ENCODE measurements around the gene RNF225. TPM values are rescaled to one million over a fixed set of nuclear protein-coding genes. Genes with fewer than 3 reads are reported as not detected.

RNF225 gene
- total RNA-seq, 2 donors from 2014 or later, result not detected

- Histone ChIP-seq H3K4me1 (peaks cover 3% of the 10 kb centered on the region), H3K27ac (peak overlapping the region; percentile 84), H3K4me3 (peak overlapping the region; percentile 54), H3K36me3 (no peaks in the 10 kb centered on the region), H3K9ac (ENCODE audit: low read depth in 2 of 2, low read length in 2 of 2) (peak overlapping the region; percentile 92 to 97), H3K27me3 (no peaks in the 10 kb centered on the region), H3K9me3 (no peaks in the 10 kb centered on the region)
- intact Hi-C loops (cut with DNase I), result loop anchor here (2.0 kb wide), 1 partner anchor 19 kb away; the partner anchor contains the start of gene ZNF837
- TF ChIP-seq CTCF (IDR thresholded peaks at IDR 0.05), result no peak
- DNase-seq, result no peak
These were observed 33.6 kb upstream of the RNF225 start for GRCh38 chr19:58361900-58362271.

- H3K9ac ChIP-seq (ENCODE audit: low read depth in 2 of 2, low read length in 2 of 2), result peak within 1 kb of the TSS; percentile 92 to 97
- peak; percentile 98 for DNase-seq
- no peak for TF ChIP-seq CTCF (IDR thresholded peaks at IDR 0.05)
- intact Hi-C loops (cut with DNase I), result loop anchor here (2.0 kb wide), 1 partner anchor 18 kb away; the partner anchor contains the start of gene ZNF837
- peaks cover 3% of the 10 kb centered on the region for H3K4me1 ChIP-seq
- H3K27ac ChIP-seq, result peak within 1 kb of the TSS; percentile 84
- no peaks in the 10 kb centered on the region for H3K27me3 ChIP-seq
- H3K36me3 ChIP-seq, result no peaks in the 10 kb centered on the region
- H3K4me3 ChIP-seq, result peak within 1 kb of the TSS; percentile 54
- no peaks in the 10 kb centered on the region for H3K9me3 ChIP-seq
These were observed 33.0 kb upstream of the RNF225 start, which contains the start of gene ZNF497 for GRCh38 chr19:58362272-58362994. Gene ZNF497 (minus strand): TSS chr19:58362751. CDS start chr19:58357635, 5,116 bp downstream.

GRCh38 chr19:58364146-58364545 lies 31.3 kb upstream of the RNF225 start:
- Histone ChIP-seq H3K27me3 (no peaks in the 10 kb centered on the region), H3K9ac (ENCODE audit: low read depth in 2 of 2, low read length in 2 of 2) (no peak overlapping the region), H3K9me3 (no peaks in the 10 kb centered on the region), H3K4me3 (no peak overlapping the region), H3K27ac (no peak overlapping the region), H3K36me3 (no peaks in the 10 kb centered on the region), H3K4me1 (peaks cover 3% of the 10 kb centered on the region)
- DNase-seq, result no peak
- intact Hi-C loops (cut with DNase I), result no loop called here
- TF ChIP-seq CTCF (IDR thresholded peaks at IDR 0.05), result no peak

- no peak overlapping the region for H3K4me3 ChIP-seq
- H3K4me1 ChIP-seq, result peaks cover under 1% of the 10 kb centered on the region
- intact Hi-C loops (cut with DNase I), result no loop called here
- no peak for DNase-seq
- no peaks in the 10 kb centered on the region for H3K27me3 ChIP-seq
- H3K36me3 ChIP-seq, result no peaks in the 10 kb centered on the region
- H3K9me3 ChIP-seq, result no peaks in the 10 kb centered on the region
- no peak overlapping the region for H3K9ac ChIP-seq (ENCODE audit: low read depth in 2 of 2, low read length in 2 of 2)
- no peak overlapping the region for H3K27ac ChIP-seq
- no peak for TF ChIP-seq CTCF (IDR thresholded peaks at IDR 0.05)
These were observed 28.6 kb upstream of the RNF225 start for GRCh38 chr19:58366585-58367430.

- TF ChIP-seq CTCF (IDR thresholded peaks at IDR 0.05), result no peak
- no peak for DNase-seq
These were observed 27.6 kb upstream of the RNF225 start for GRCh38 chr19:58367698-58368454.

More at GRCh38 chr19:58367698-58368454, 27.6 kb upstream of the RNF225 start:
- intact Hi-C loops (cut with DNase I), result no loop called here
- no peaks in the 10 kb centered on the region for H3K27me3 ChIP-seq
- no peak overlapping the region for H3K9ac ChIP-seq (ENCODE audit: low read depth in 2 of 2, low read length in 2 of 2)
- no peaks in the 10 kb centered on the region for H3K36me3 ChIP-seq
- no peak overlapping the region for H3K4me3 ChIP-seq
- H3K9me3 ChIP-seq, result no peaks in the 10 kb centered on the region
- no peaks in the 10 kb centered on the region for H3K4me1 ChIP-seq
- no peak overlapping the region for H3K27ac ChIP-seq
